Measurements from ENCODE around the gene SCN5A. TPM values are rescaled to one million over a fixed set of nuclear protein-coding genes. Genes with fewer than 3 reads are reported as not detected.

The SCN5A gene
- total and polyA plus RNA-seq, 4 donors: 0.01 to 0.14 TPM; not detected in 2

DNA sequence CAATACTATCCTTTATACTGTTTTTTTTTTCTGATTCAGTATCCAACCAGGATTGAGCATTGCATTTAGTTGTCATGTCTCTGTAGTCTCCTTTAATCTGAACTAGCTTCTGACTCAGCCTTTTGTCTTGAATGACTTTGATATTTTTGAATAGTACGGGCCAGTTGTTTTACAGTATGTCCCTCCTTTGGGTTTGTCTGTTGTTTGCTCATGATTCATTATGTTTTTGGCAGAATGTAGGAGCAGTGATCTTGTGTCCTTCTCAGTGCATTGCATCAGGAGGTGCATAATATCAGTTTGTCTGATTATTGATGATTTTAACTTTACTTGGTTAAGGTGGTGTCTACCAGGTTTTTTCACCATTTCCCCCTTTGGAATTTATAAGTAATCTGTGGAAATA, 132.8 kb downstream of the SCN5A start:
- DNase-seq (ENCODE audit: low spot score): no peak
- H3K4me3 ChIP-seq (ENCODE audit: low read depth in 1 of 3, low read length in 3 of 3): no peak overlapping the region
- peaks cover 0 to 6% (median 4%) of the 10 kb centered on the region in 4 donors for H3K36me3 ChIP-seq (ENCODE audit: control insufficient read depth in 4 of 4, insufficient read depth in 3 of 4, low read depth in 1 of 4, low read length in 3 of 4)
- H3K9me3 ChIP-seq (ENCODE audit: control insufficient read depth in 4 of 4, low read length in 3 of 4): no peaks in the 10 kb centered on the region
- TF ChIP-seq FOXA1 (IDR thresholded peaks at IDR 0.05): no peak
- no peak for TF ChIP-seq NR2F2 (IDR thresholded peaks at IDR 0.05)
- TF ChIP-seq, protein P1, sequence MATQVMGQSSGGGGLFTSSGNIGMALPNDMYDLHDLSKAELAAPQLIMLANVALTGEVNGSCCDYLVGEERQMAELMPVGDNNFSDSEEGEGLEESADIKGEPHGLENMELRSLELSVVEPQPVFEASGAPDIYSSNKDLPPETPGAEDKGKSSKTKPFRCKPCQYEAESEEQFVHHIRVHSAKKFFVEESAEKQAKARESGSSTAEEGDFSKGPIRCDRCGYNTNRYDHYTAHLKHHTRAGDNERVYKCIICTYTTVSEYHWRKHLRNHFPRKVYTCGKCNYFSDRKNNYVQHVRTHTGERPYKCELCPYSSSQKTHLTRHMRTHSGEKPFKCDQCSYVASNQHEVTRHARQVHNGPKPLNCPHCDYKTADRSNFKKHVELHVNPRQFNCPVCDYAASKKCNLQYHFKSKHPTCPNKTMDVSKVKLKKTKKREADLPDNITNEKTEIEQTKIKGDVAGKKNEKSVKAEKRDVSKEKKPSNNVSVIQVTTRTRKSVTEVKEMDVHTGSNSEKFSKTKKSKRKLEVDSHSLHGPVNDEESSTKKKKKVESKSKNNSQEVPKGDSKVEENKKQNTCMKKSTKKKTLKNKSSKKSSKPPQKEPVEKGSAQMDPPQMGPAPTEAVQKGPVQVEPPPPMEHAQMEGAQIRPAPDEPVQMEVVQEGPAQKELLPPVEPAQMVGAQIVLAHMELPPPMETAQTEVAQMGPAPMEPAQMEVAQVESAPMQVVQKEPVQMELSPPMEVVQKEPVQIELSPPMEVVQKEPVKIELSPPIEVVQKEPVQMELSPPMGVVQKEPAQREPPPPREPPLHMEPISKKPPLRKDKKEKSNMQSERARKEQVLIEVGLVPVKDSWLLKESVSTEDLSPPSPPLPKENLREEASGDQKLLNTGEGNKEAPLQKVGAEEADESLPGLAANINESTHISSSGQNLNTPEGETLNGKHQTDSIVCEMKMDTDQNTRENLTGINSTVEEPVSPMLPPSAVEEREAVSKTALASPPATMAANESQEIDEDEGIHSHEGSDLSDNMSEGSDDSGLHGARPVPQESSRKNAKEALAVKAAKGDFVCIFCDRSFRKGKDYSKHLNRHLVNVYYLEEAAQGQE (IDR thresholded peaks at IDR 0.05): no peak
- no peak for TF ChIP-seq TAF1 (conservative IDR thresholded peaks at IDR 0.05)
- no peak for TF ChIP-seq HNF4G (IDR thresholded peaks at IDR 0.05)
- TF ChIP-seq, protein P2, sequence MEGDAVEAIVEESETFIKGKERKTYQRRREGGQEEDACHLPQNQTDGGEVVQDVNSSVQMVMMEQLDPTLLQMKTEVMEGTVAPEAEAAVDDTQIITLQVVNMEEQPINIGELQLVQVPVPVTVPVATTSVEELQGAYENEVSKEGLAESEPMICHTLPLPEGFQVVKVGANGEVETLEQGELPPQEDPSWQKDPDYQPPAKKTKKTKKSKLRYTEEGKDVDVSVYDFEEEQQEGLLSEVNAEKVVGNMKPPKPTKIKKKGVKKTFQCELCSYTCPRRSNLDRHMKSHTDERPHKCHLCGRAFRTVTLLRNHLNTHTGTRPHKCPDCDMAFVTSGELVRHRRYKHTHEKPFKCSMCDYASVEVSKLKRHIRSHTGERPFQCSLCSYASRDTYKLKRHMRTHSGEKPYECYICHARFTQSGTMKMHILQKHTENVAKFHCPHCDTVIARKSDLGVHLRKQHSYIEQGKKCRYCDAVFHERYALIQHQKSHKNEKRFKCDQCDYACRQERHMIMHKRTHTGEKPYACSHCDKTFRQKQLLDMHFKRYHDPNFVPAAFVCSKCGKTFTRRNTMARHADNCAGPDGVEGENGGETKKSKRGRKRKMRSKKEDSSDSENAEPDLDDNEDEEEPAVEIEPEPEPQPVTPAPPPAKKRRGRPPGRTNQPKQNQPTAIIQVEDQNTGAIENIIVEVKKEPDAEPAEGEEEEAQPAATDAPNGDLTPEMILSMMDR (IDR thresholded peaks at IDR 0.05; ENCODE audit: low read depth, low read length, missing input control): no peak
- no peak for TF ChIP-seq EGR1 (IDR thresholded peaks at IDR 0.05; ENCODE audit: low read depth in 2 of 2)
- H3K9ac ChIP-seq (ENCODE audit: low read depth in 1 of 2, low read length in 2 of 2): no peak overlapping the region
- H3K27ac ChIP-seq (ENCODE audit: low read depth in 1 of 2, low read length in 2 of 2): no peak overlapping the region
- 45% methylated on average over 1 of the region's 1 CpG for WGBS
- no peaks in the 10 kb centered on the region for H3K4me1 ChIP-seq (ENCODE audit: control insufficient read depth in 4 of 4, insufficient read depth in 4 of 4, low read length in 3 of 4)
- no peaks in the 10 kb centered on the region for H3K27me3 ChIP-seq (ENCODE audit: control insufficient read depth in 4 of 4, insufficient read depth in 4 of 4, low read length in 3 of 4)

DNA sequence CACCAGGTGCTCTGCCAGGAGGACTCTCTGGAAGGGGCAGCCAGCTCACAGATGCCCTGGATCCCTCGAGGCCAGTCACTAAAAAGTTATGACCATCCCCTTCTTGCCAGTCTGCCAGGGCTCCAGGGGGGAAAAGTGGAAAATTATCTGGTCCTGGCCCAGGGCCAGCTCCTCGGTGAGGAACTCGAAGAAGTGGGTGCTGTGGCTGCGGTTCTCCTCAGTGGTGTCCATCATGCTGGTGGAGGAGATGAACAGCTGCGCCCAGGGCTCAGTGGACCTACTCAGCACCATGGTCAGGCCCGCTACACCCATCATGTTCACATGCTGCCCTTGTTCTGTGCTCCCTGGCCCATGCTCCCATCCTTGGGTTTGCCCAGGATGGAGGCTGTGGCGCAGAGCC, 134.1 kb downstream of the SCN5A start:
- no peak for DNase-seq (ENCODE audit: low spot score)
- Histone ChIP-seq H3K4me3 (ENCODE audit: low read depth in 1 of 3, low read length in 3 of 3) (no peak overlapping the region), H3K9ac (ENCODE audit: low read depth in 1 of 2, low read length in 2 of 2) (no peak overlapping the region), H3K4me1 (ENCODE audit: control insufficient read depth in 4 of 4, insufficient read depth in 4 of 4, low read length in 3 of 4) (no peaks in the 10 kb centered on the region), H3K27me3 (ENCODE audit: control insufficient read depth in 4 of 4, insufficient read depth in 4 of 4, low read length in 3 of 4) (no peaks in the 10 kb centered on the region), H3K27ac (ENCODE audit: low read depth in 1 of 2, low read length in 2 of 2) (no peak overlapping the region), H3K9me3 (ENCODE audit: control insufficient read depth in 4 of 4, low read length in 3 of 4) (no peaks in the 10 kb centered on the region), H3K36me3 (ENCODE audit: control insufficient read depth in 4 of 4, insufficient read depth in 3 of 4, low read depth in 1 of 4, low read length in 3 of 4) (peaks cover 0 to 6% (median 4%) of the 10 kb centered on the region in 4 donors)
- WGBS: 96% methylated on average over 7 of the region's 7 CpGs
- TF ChIP-seq FOXA1 (IDR thresholded peaks at IDR 0.05) (no peak), NR2F2 (IDR thresholded peaks at IDR 0.05) (no peak), JUND (IDR thresholded peaks at IDR 0.05) (no peak), RAD21 (IDR thresholded peaks at IDR 0.05) (no peak), YY1 (IDR thresholded peaks at IDR 0.05) (no peak), GABPA (IDR thresholded peaks at IDR 0.05 in 1 of 2, conservative IDR thresholded peaks at IDR 0.05 in 1 of 2) (no peak), FOXA2 (IDR thresholded peaks at IDR 0.05) (no peak), SP1 (IDR thresholded peaks at IDR 0.05) (no peak), HNF4G (IDR thresholded peaks at IDR 0.05) (no peak), RXRA (IDR thresholded peaks at IDR 0.05) (no peak)
- TF ChIP-seq, protein P2 (IDR thresholded peaks at IDR 0.05; ENCODE audit: low read depth, low read length, missing input control): no peak
- TF ChIP-seq, protein P1 (IDR thresholded peaks at IDR 0.05): no peak
- TF ChIP-seq, protein P3, sequence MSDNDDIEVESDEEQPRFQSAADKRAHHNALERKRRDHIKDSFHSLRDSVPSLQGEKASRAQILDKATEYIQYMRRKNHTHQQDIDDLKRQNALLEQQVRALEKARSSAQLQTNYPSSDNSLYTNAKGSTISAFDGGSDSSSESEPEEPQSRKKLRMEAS (IDR thresholded peaks at IDR 0.05): no peak

Data from liver (tissue), 9 donors.